B cell (primary cell): Measurements from ENCODE around the gene CCDC112. TPM values are rescaled to one million over a fixed set of nuclear protein-coding genes. Genes with fewer than 3 reads are reported as not detected.

Experiments
- ATAC-seq: fragments of 200-7000 bp; cut with Tn5 transposase; one replicate; pipeline ENCODE4 v1.10.0; 2021; ENCODE audit warnings: low read depth, mild to moderate bottlenecking, moderate number of reproducible peaks, moderate library complexity
- CTCF ChIA-PET: fragments of 350-600 bp; sonication (Branson Sonifier 250); formaldehyde crosslinking; loops from one replicate; lab custom pipeline; 2021; ENCODE audit warnings: antibody characterized with exemption, inconsistent platforms; lab: Charles Lee
- POLR2A ChIA-PET: fragments of 350-600 bp; sonication (Branson Sonifier 250); formaldehyde crosslinking; loops from one replicate; lab custom pipeline; 2021; ENCODE audit warnings: antibody characterized with exemption; lab: Charles Lee
- DNase-seq: peaks from one replicate; pipeline ENCODE4 v3.0.0; 2013
- H2AFZ ChIP-seq: 2 replicates; pipeline ENCODE4 v1.6.1; 2012; ENCODE audit warnings: mild to moderate bottlenecking, low read depth, low read length; ENCODE audit not compliant: insufficient read depth, poor library complexity, severe bottlenecking
- H3K27ac ChIP-seq, 2 donors: 1 replicate in 1 of 2; 2 replicates in 1 of 2; pipeline ENCODE4 v1.5.1; 2012 to 2013; ENCODE audit warnings: low read length in 2 of 2, mild to moderate bottlenecking in 2 of 2, moderate library complexity in 1 of 2
- H3K27me3 ChIP-seq, 4 experiments: fragments of 200-600 bp in 1 of 4; sonication (generic) in 1 of 4; replicated peaks in 1 of 4; 1 replicate in 2 of 4; 2 replicates in 2 of 4; pipeline versions ENCODE4 v1.6.1 to v1.7.0; 2013 to 2016; ENCODE audit warnings: low read length in 3 of 4, mild to moderate bottlenecking in 2 of 4, mixed read lengths in 1 of 4, moderate library complexity in 1 of 4; ENCODE audit not compliant: insufficient read depth in 4 of 4, control insufficient read depth in 3 of 4; ENCODE audit errors: control extremely low read depth in 1 of 4
- H3K36me3 ChIP-seq, 2 experiments: replicated peaks in 1 of 2; 1 replicate in 1 of 2; 2 replicates in 1 of 2; pipeline versions ENCODE4 v1.6.1 to v1.7.1; 2013; ENCODE audit warnings: low read length in 1 of 2; ENCODE audit not compliant: insufficient read depth in 2 of 2, control insufficient read depth in 1 of 2; ENCODE audit errors: control extremely low read depth in 1 of 2, extremely low read depth in 1 of 2
- H3K4me1 ChIP-seq, 2 donors: fragments of 200-600 bp in 1 of 2; sonication (generic) in 1 of 2; 1 replicate in 1 of 2; 2 replicates in 1 of 2; pipeline versions ENCODE4 v1.5.1 to v1.6.1; 2013 to 2017; ENCODE audit warnings: low read length in 2 of 2; ENCODE audit not compliant: control insufficient read depth in 2 of 2, insufficient read depth in 2 of 2
- H3K4me2 ChIP-seq: replicated peaks from 2 replicates; pipeline ENCODE3; 2012; ENCODE audit warnings: mild to moderate bottlenecking, low read depth, low read length; ENCODE audit not compliant: poor library complexity, severe bottlenecking
- H3K4me3 ChIP-seq, 5 experiments: fragments of 200-600 bp in 1 of 5; sonication (generic) in 1 of 5; 1 replicate in 3 of 5; 2 replicates in 2 of 5; pipeline versions ENCODE4 v1.5.1 to v1.7.0; 2011 to 2016; ENCODE audit warnings: low read length in 4 of 5, mild to moderate bottlenecking in 4 of 5, low read depth in 2 of 5, control low read depth in 1 of 5, moderate library complexity in 1 of 5; ENCODE audit not compliant: insufficient read depth in 1 of 5; ENCODE audit errors: control extremely low read depth in 1 of 5, extremely low read depth in 1 of 5
- H3K79me2 ChIP-seq: fragments of 200-600 bp; sonication (generic); one replicate; pipeline ENCODE4 v1.6.0; 2016; ENCODE audit warnings: low read length; ENCODE audit not compliant: control insufficient read depth, insufficient read depth
- H3K9ac ChIP-seq: fragments of 200-600 bp; sonication (generic); 2 replicates; pipeline ENCODE4 v1.6.1; 2017; ENCODE audit warnings: mild to moderate bottlenecking, low read length, moderate library complexity
- H3K9me3 ChIP-seq, 3 donors: one replicate each; pipeline versions ENCODE4 v1.6.1 to v1.7.1; 2013; ENCODE audit warnings: low read length in 2 of 3; ENCODE audit not compliant: control insufficient read depth in 2 of 3, insufficient read depth in 1 of 3; ENCODE audit errors: control extremely low read depth in 1 of 3
- H4K20me1 ChIP-seq: 2 replicates; pipeline ENCODE4 v1.6.0; 2012; ENCODE audit warnings: mild to moderate bottlenecking, low read length; ENCODE audit not compliant: insufficient read depth, control insufficient read depth, poor library complexity, severe bottlenecking
- H3K27ac Mint-ChIP-seq: one replicate; pipeline ENCODE4 v1.8.0; 2021; ENCODE audit warnings: mixed read lengths
- H3K27me3 Mint-ChIP-seq: one replicate; pipeline ENCODE4 v1.8.0; 2021; ENCODE audit warnings: mixed read lengths
- H3K4me1 Mint-ChIP-seq: one replicate; pipeline ENCODE4 v1.8.0; 2021; ENCODE audit warnings: mixed read lengths
- H3K4me3 Mint-ChIP-seq: one replicate; pipeline ENCODE4 v1.8.0; 2021; ENCODE audit warnings: mixed read lengths
- H3K9me3 Mint-ChIP-seq: one replicate; pipeline ENCODE4 v1.8.0; 2022; ENCODE audit warnings: mixed read lengths; ENCODE audit not compliant: insufficient read depth
- EZH2 ChIP-seq: IDR thresholded peaks from 2 replicates; pipeline ENCODE4 v1.6.1; 2012; ENCODE audit warnings: borderline replicate concordance, low read depth, mild to moderate bottlenecking, moderate library complexity, low read length; ENCODE audit not compliant: insufficient read depth, poor library complexity, severe bottlenecking
- WGBS: methylation state at CpG from one replicate; pipeline ENCODE4 v1.1.5; 2013; ENCODE audit warnings: missing lambda C conversion rate; ENCODE audit not compliant: insufficient coverage; 5-methylcytosine and 5-hydroxymethylcytosine counted together
- intact Hi-C: fragments of 100-400 bp; cut with micrococcal nuclease; formaldehyde crosslinking; loops from one replicate; pipeline ENCODE4 v1.10.0; 2022
- polyA plus RNA-seq: library from polyadenylated mRNA; depleted of rRNA; stranded (reverse); fragments of >200 nt; gene quantifications from 2 replicates; pipeline ENCODE4 v1.2.3, GENCODE V29; 2012
- total RNA-seq, 2 donors: library from RNA; stranded (reverse); fragments of 120-200 nt in 1 of 2; gene quantifications; 1 replicate in 1 of 2; 2 replicates in 1 of 2; pipeline versions ENCODE4 v1.2.3 to v1.2.4, GENCODE V29; 2013 to 2022
- TF ChIP-seq, protein P1 (sequence below): fragments of 200-600 bp; IDR thresholded peaks from one replicate; pipeline ENCODE4 v1.8.0; 2022; ENCODE audit warnings: antibody characterized with exemption, mild to moderate bottlenecking

The CCDC112 gene
- total and polyA plus RNA-seq, 2 donors (not counting 1 experiment from before 2014, with no cell fraction given) = 3.7 to 9.6 TPM

GRCh38 chr5:115319007-115319406 is 22.6 kb upstream of the CCDC112 start:
- no peaks in the 10 kb centered on the region for H3K9me3 Mint-ChIP-seq

DNA sequence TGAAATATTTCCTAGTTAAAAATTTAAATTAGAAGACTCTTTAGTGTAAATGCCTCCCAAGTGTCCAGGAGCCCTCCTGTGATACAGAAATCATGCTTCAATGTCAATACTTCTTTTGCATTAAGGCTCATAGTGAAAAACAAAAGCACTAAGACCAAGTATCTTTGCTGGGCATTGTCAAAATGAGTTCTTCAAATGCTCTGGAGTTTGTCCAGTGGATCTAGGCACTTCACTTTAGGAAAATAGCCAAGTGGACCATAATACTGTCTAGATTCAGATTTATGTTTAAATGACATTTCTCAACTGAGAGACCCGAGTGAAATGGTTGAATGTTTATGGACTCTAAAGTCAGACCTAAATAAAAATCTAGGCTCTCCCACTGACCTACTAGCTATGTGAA is 21.3 kb upstream of the CCDC112 start:
- H3K9me3 ChIP-seq = no peaks in the 10 kb centered on the region
- no peaks in the 10 kb centered on the region for H3K4me1 ChIP-seq
- no peaks in the 10 kb centered on the region for H3K4me1 Mint-ChIP-seq
- intact Hi-C loops = no loop called here
- DNase-seq = no peak
- no peak overlapping the region for H3K27ac Mint-ChIP-seq
- ChIA-PET POLR2A (no interaction called here), CTCF (no interaction called here)
- H4K20me1 ChIP-seq = no peaks in the 10 kb centered on the region
- H2AFZ ChIP-seq = no peak overlapping the region
- no peak overlapping the region for H3K4me3 Mint-ChIP-seq
- no peak for ATAC-seq
- H3K27me3 ChIP-seq = peaks cover 0 to 3% (median 0%) of the 10 kb centered on the region in 4 experiments
- no peak overlapping the region for H3K4me2 ChIP-seq
- no peak overlapping the region for H3K4me3 ChIP-seq
- H3K9ac ChIP-seq = no peak overlapping the region
- no peaks in the 10 kb centered on the region for H3K9me3 Mint-ChIP-seq
- H3K27me3 Mint-ChIP-seq = peaks cover 6% of the 10 kb centered on the region
- no peak for TF ChIP-seq EZH2
- TF ChIP-seq, protein P1, sequence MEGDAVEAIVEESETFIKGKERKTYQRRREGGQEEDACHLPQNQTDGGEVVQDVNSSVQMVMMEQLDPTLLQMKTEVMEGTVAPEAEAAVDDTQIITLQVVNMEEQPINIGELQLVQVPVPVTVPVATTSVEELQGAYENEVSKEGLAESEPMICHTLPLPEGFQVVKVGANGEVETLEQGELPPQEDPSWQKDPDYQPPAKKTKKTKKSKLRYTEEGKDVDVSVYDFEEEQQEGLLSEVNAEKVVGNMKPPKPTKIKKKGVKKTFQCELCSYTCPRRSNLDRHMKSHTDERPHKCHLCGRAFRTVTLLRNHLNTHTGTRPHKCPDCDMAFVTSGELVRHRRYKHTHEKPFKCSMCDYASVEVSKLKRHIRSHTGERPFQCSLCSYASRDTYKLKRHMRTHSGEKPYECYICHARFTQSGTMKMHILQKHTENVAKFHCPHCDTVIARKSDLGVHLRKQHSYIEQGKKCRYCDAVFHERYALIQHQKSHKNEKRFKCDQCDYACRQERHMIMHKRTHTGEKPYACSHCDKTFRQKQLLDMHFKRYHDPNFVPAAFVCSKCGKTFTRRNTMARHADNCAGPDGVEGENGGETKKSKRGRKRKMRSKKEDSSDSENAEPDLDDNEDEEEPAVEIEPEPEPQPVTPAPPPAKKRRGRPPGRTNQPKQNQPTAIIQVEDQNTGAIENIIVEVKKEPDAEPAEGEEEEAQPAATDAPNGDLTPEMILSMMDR = no peak
- H3K79me2 ChIP-seq = no peaks in the 10 kb centered on the region
- WGBS = no CpG with 5 or more reads among the region's 1 CpG
- H3K27ac ChIP-seq = no peak overlapping the region
- no peaks in the 10 kb centered on the region for H3K36me3 ChIP-seq

More at GRCh38 chr5:115319007-115319406, 22.6 kb upstream of the CCDC112 start:
- H2AFZ ChIP-seq = no peak overlapping the region
- H3K27ac Mint-ChIP-seq = no peak overlapping the region
- CTCF ChIA-PET = interaction anchor here (0.6 to 2.1 kb wide), 2 partner anchors 9 to 21 kb away, joined by 3 to 10 read pairs; no protein-coding TSS in a partner anchor
- DNase-seq (no peak), ATAC-seq (no peak)
- no peaks in the 10 kb centered on the region for H3K36me3 ChIP-seq
- TF ChIP-seq, protein P1 = no peak
- TF ChIP-seq EZH2 = no peak
- H3K4me2 ChIP-seq = no peak overlapping the region
- H3K4me1 ChIP-seq = no peaks in the 10 kb centered on the region
- no peaks in the 10 kb centered on the region for H4K20me1 ChIP-seq
- H3K27ac ChIP-seq = no peak overlapping the region
- no peaks in the 10 kb centered on the region for H3K27me3 ChIP-seq
- H3K9ac ChIP-seq = no peak overlapping the region
- no peak overlapping the region for H3K4me3 Mint-ChIP-seq
- H3K9me3 ChIP-seq = no peaks in the 10 kb centered on the region
- H3K79me2 ChIP-seq = no peaks in the 10 kb centered on the region
- no CpG with 5 or more reads among the region's 1 CpG for WGBS
- no peak overlapping the region for H3K4me3 ChIP-seq
- peaks cover 6% of the 10 kb centered on the region for H3K27me3 Mint-ChIP-seq
- H3K4me1 Mint-ChIP-seq = no peaks in the 10 kb centered on the region
- intact Hi-C loops = no loop called here
- POLR2A ChIA-PET = no interaction called here
